IMR-90 (cell line): ENCODE measurements around the gene CFP. TPM values are rescaled to one million over a fixed set of nuclear protein-coding genes. Genes with fewer than 3 reads are reported as not detected.

Source experiments
- ATAC-seq: fragments of 200-7000 bp; cut with Tn5 transposase; 2 replicates; pipeline ENCODE4 v1.9.1; 2020; ENCODE audit warnings: low read depth, mild to moderate bottlenecking, moderate library complexity
- BruUV-seq: library from RNA; stranded (reverse); fragments of 400-500 nt; replicated peaks from 2 replicates; lab custom pipeline; 2021; lab: Mats Ljungman, UMichigan
- CTCF ChIA-PET: fragments of 300-600 bp; formaldehyde crosslinking; extraction: SDS; loops from one replicate; lab custom pipeline; 2021; ENCODE audit warnings: antibody characterized with exemption; lab: Yijun Ruan, JAX
- POLR2A ChIA-PET: fragments of 300-600 bp; sonication (Branson Sonifier 250); formaldehyde crosslinking; loops from one replicate; lab custom pipeline; 2022; ENCODE audit warnings: antibody characterized with exemption; ENCODE audit not compliant: unreplicated experiment; lab: Charles Lee
- DNase-seq: peaks from one replicate; pipeline ENCODE4 v3.0.0; 2013
- H2AFZ ChIP-seq: replicated peaks from 2 replicates; pipeline ENCODE3; 2013; ENCODE audit warnings: low read length, mild to moderate bottlenecking; ENCODE audit not compliant: poor library complexity
- H2AK5ac ChIP-seq: 2 replicates; pipeline ENCODE4 v1.6.1; 2013; ENCODE audit warnings: low read depth, low read length, inconsistent platforms
- H2AK9ac ChIP-seq: replicated peaks from 2 replicates; pipeline ENCODE3; 2013; ENCODE audit warnings: mild to moderate bottlenecking, low read depth, low read length, moderate library complexity; ENCODE audit not compliant: poor library complexity
- H2BK120ac ChIP-seq: 2 replicates; pipeline ENCODE4 v1.6.1; 2013; ENCODE audit warnings: low read depth, low read length, inconsistent platforms
- H2BK15ac ChIP-seq: 3 replicates; pipeline ENCODE4 v1.6.1; 2013; ENCODE audit warnings: low read depth, low read length, inconsistent platforms
- H2BK20ac ChIP-seq: 2 replicates; pipeline ENCODE4 v1.6.1; 2013; ENCODE audit warnings: low read depth, mild to moderate bottlenecking, inconsistent platforms, low read length, moderate library complexity
- H2BK5ac ChIP-seq: 2 replicates; pipeline ENCODE4 v1.6.1; 2013; ENCODE audit warnings: mild to moderate bottlenecking, low read depth, low read length, inconsistent platforms; ENCODE audit not compliant: poor library complexity, severe bottlenecking
- H3K14ac ChIP-seq: replicated peaks from 2 replicates; pipeline ENCODE4 v1.6.1; 2013; ENCODE audit warnings: low read depth, low read length, inconsistent platforms
- H3K18ac ChIP-seq: 2 replicates; pipeline ENCODE4 v1.6.1; 2013; ENCODE audit warnings: low read depth, low read length, control low read depth
- H3K23ac ChIP-seq: 2 replicates; pipeline ENCODE4 v1.6.1; 2013; ENCODE audit warnings: low read depth, low read length, inconsistent platforms
- H3K27ac ChIP-seq: 2 replicates; pipeline ENCODE4 v1.5.1; 2013; ENCODE audit warnings: mild to moderate bottlenecking, control low read depth, low read length; ENCODE audit not compliant: insufficient read depth
- H3K27me3 ChIP-seq: 2 replicates; pipeline ENCODE4 v1.6.1; 2013; ENCODE audit warnings: low read length; ENCODE audit not compliant: control insufficient read depth, insufficient read depth
- H3K36me3 ChIP-seq: 2 replicates; pipeline ENCODE4 v1.6.1; 2013; ENCODE audit warnings: low read length, mixed read lengths; ENCODE audit not compliant: control insufficient read depth, insufficient read depth
- H3K4ac ChIP-seq: 2 replicates; pipeline ENCODE4 v1.6.1; 2013; ENCODE audit warnings: low read depth, low read length, inconsistent platforms
- H3K4me1 ChIP-seq: 2 replicates; pipeline ENCODE4 v1.6.1; 2013; ENCODE audit warnings: low read length, mixed read lengths; ENCODE audit not compliant: control insufficient read depth, insufficient read depth
- H3K4me2 ChIP-seq: 2 replicates; pipeline ENCODE4 v1.6.1; 2013; ENCODE audit warnings: low read depth, mild to moderate bottlenecking, control low read depth, low read length, moderate library complexity
- H3K4me3 ChIP-seq: 2 replicates; pipeline ENCODE4 v1.5.1; 2013; ENCODE audit warnings: low read depth, mild to moderate bottlenecking, control low read depth, low read length, moderate library complexity; ENCODE audit not compliant: insufficient read depth
- H3K56ac ChIP-seq: 2 replicates; pipeline ENCODE4 v1.6.1; 2013; ENCODE audit warnings: low read length, inconsistent platforms; ENCODE audit not compliant: insufficient read depth; ENCODE audit errors: extremely low read depth
- H3K79me1 ChIP-seq, 2 experiments: 2 replicates each; pipeline ENCODE4 v1.6.1; 2013; ENCODE audit warnings: low read length in 2 of 2, inconsistent platforms in 1 of 2, low read depth in 1 of 2
- H3K9ac ChIP-seq: 2 replicates; pipeline ENCODE4 v1.6.1; 2013; ENCODE audit warnings: low read depth, low read length, control low read depth
- H3K9me1 ChIP-seq: 2 replicates; pipeline ENCODE4 v1.6.1; 2013; ENCODE audit warnings: low read length, inconsistent platforms; ENCODE audit not compliant: insufficient read depth
- H3K9me3 ChIP-seq: 2 replicates; pipeline ENCODE4 v1.6.1; 2013; ENCODE audit warnings: low read length; ENCODE audit not compliant: control insufficient read depth, insufficient read depth
- H4K20me1 ChIP-seq: 2 replicates; pipeline ENCODE4 v1.6.1; 2013; ENCODE audit warnings: low read length, inconsistent platforms; ENCODE audit not compliant: insufficient read depth
- H4K5ac ChIP-seq: 2 replicates; pipeline ENCODE4 v1.6.1; 2013; ENCODE audit warnings: mild to moderate bottlenecking, low read depth, low read length, control low read depth
- H4K8ac ChIP-seq, 2 experiments: 2 replicates each; pipeline ENCODE4 v1.6.1; 2013; ENCODE audit warnings: low read depth in 2 of 2, low read length in 2 of 2, control low read depth in 1 of 2, inconsistent platforms in 1 of 2
- H4K91ac ChIP-seq: 2 replicates; pipeline ENCODE4 v1.6.1; 2013; ENCODE audit warnings: low read depth, low read length, inconsistent platforms; ENCODE audit not compliant: insufficient read depth
- CEBPB ChIP-seq: IDR thresholded peaks from 2 replicates; pipeline ENCODE4 v1.6.1; 2012; ENCODE audit warnings: low read depth, low read length, improper control_type of control experiment
- CHD1 ChIP-seq: IDR thresholded peaks from 2 replicates; pipeline ENCODE4 v1.6.1; 2012; ENCODE audit warnings: low read depth, low read length, improper control_type of control experiment
- FOS ChIP-seq: fragments of 150-350 bp; IDR thresholded peaks from 2 replicates; pipeline ENCODE4 v1.6.1; 2016; ENCODE audit warnings: low read depth, low read length
- MAFK ChIP-seq: IDR thresholded peaks from 2 replicates; pipeline ENCODE4 v1.6.1; 2012; ENCODE audit warnings: low read depth, low read length, improper control_type of control experiment
- MAZ ChIP-seq: IDR thresholded peaks from 2 replicates; pipeline ENCODE4 v1.6.1; 2012; ENCODE audit warnings: low read depth, mild to moderate bottlenecking, low read length, improper control_type of control experiment, moderate library complexity, borderline replicate concordance
- NFE2L2 ChIP-seq: fragments of 150-350 bp; IDR thresholded peaks from 2 replicates; pipeline ENCODE4 v1.6.1; 2016; ENCODE audit warnings: low read depth, mild to moderate bottlenecking, low read length
- POLR2A ChIP-seq: IDR thresholded peaks from 2 replicates; pipeline ENCODE4 v1.6.1; 2012; ENCODE audit warnings: mild to moderate bottlenecking, low read depth, low read length
- RAD21 ChIP-seq: IDR thresholded peaks from 2 replicates; pipeline ENCODE4 v1.6.1; 2012; ENCODE audit warnings: low read length, improper control_type of control experiment
- RCOR1 ChIP-seq: IDR thresholded peaks from 2 replicates; pipeline ENCODE4 v1.6.1; 2012; ENCODE audit warnings: mild to moderate bottlenecking, low read length, improper control_type of control experiment; ENCODE audit not compliant: insufficient replicate concordance
- RFX5 ChIP-seq: IDR thresholded peaks from 2 replicates; pipeline ENCODE4 v1.8.0; 2012; ENCODE audit warnings: low read depth, mild to moderate bottlenecking, low read length, moderate library complexity
- SMC3 ChIP-seq: fragments of 150-350 bp; IDR thresholded peaks from 2 replicates; pipeline ENCODE4 v1.6.1; 2016; ENCODE audit warnings: low read depth, mild to moderate bottlenecking, antibody characterized with exemption, low read length, moderate library complexity
- dilution Hi-C: fragments of 300-500 bp; cut with HindIII; formaldehyde crosslinking; loops from one replicate; pipeline ENCODE4 v1.14.3; 2018; ENCODE audit warnings: low sequenced_read_pairs; ENCODE audit not compliant: unreplicated experiment
- in situ Hi-C: fragments of 300-500 bp; cut with MboI; formaldehyde crosslinking; loops from 3 replicates; pipeline ENCODE4 v1.14.3; 2019; ENCODE audit warnings: low sequenced_read_pairs, inconsistent platforms, mixed read lengths
- intact Hi-C: fragments of 100-400 bp; cut with micrococcal nuclease; formaldehyde crosslinking; loops from 2 replicates; pipeline ENCODE4 v1.10.0; 2022
- polyA plus RNA-seq, 3 experiments: library from polyadenylated mRNA; depleted of rRNA; stranded (reverse); fragments of >200 nt; gene quantifications; 2 replicates each; pipeline ENCODE4 v1.2.3, GENCODE V29; 2012; ENCODE audit warnings: low replicate concordance in 1 of 3
- total RNA-seq: library from RNA; depleted of rRNA; stranded (reverse); fragments of >200 nt; gene quantifications from 2 replicates; pipeline ENCODE4 v1.2.3, GENCODE V29; 2012
- TF ChIP-seq, protein P1 (sequence below): fragments of 150-350 bp; IDR thresholded peaks from 2 replicates; pipeline ENCODE4 v1.6.1; 2017; ENCODE audit warnings: mild to moderate bottlenecking, antibody characterized with exemption, low read length, low read depth
- TF ChIP-seq, protein P2 (sequence below): conservative IDR thresholded peaks from 2 replicates; pipeline ENCODE4 v1.5.1; 2012; ENCODE audit warnings: mild to moderate bottlenecking, low read depth, low read length, improper control_type of control experiment
- TF ChIP-seq, protein P3 (sequence below): fragments of 150-350 bp; IDR thresholded peaks from 2 replicates; pipeline ENCODE4 v1.6.1; 2016; ENCODE audit warnings: low read depth, mild to moderate bottlenecking, low read length, moderate library complexity, borderline replicate concordance

CFP gene
- total and polyA plus RNA-seq, 2 of the 4 experiments (the other 2 are of a cell fraction) = under 0.01 to 0.14 TPM

DNA sequence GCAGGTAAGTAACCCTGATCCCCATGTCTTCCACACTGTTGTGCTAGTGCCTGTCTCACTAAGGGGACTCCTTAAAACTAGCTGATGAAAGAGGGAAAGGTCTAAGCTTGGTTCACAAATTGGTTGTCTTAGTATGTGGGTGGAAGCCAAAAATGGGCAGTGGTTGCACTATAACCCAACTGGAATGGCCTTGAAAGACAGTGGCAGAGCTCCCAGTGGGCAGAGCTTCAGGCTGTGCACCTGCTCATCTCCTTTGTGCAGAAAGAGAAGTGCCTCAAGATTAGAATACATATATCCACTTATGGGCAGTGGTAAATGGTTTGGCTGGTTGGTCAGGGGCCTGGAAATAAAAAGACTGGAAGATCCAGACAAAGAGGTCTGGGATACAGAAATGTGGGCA lies 17.3 kb downstream of the CFP start:
- no peak overlapping the region for H3K27ac ChIP-seq
- no peak overlapping the region for H2AK9ac ChIP-seq
- H3K9me3 ChIP-seq = no peaks in the 10 kb centered on the region
- H4K20me1 ChIP-seq = peaks cover 3% of the 10 kb centered on the region
- no peak overlapping the region for H3K4me2 ChIP-seq
- in situ Hi-C loops (no loop called here), dilution Hi-C loops (no loop called here), intact Hi-C loops (no loop called here)
- no peak overlapping the region for H3K56ac ChIP-seq
- no peak overlapping the region for H3K14ac ChIP-seq
- no peaks in the 10 kb centered on the region for H3K79me1 ChIP-seq
- H3K36me3 ChIP-seq = no peaks in the 10 kb centered on the region
- no peak overlapping the region for H4K8ac ChIP-seq
- H2BK20ac ChIP-seq = no peak overlapping the region
- H3K9ac ChIP-seq = no peak overlapping the region
- H2BK120ac ChIP-seq = no peak overlapping the region
- H3K9me1 ChIP-seq = no peaks in the 10 kb centered on the region
- H4K91ac ChIP-seq = no peak overlapping the region
- ChIA-PET CTCF (no interaction called here), POLR2A (no interaction called here)
- no peak overlapping the region for H3K18ac ChIP-seq
- H2AFZ ChIP-seq = no peak overlapping the region
- H3K23ac ChIP-seq = no peak overlapping the region
- H3K4ac ChIP-seq = no peak overlapping the region
- H2BK5ac ChIP-seq = no peak overlapping the region
- no peak for TF ChIP-seq RFX5
- TF ChIP-seq, protein P1, sequence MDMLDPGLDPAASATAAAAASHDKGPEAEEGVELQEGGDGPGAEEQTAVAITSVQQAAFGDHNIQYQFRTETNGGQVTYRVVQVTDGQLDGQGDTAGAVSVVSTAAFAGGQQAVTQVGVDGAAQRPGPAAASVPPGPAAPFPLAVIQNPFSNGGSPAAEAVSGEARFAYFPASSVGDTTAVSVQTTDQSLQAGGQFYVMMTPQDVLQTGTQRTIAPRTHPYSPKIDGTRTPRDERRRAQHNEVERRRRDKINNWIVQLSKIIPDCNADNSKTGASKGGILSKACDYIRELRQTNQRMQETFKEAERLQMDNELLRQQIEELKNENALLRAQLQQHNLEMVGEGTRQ = no peak
- TF ChIP-seq CHD1 = no peak
- no peak for TF ChIP-seq FOS
- no peak for TF ChIP-seq RAD21
- TF ChIP-seq NFE2L2 = no peak
- TF ChIP-seq POLR2A = no peak
- TF ChIP-seq SMC3 = no peak
- TF ChIP-seq, protein P2, sequence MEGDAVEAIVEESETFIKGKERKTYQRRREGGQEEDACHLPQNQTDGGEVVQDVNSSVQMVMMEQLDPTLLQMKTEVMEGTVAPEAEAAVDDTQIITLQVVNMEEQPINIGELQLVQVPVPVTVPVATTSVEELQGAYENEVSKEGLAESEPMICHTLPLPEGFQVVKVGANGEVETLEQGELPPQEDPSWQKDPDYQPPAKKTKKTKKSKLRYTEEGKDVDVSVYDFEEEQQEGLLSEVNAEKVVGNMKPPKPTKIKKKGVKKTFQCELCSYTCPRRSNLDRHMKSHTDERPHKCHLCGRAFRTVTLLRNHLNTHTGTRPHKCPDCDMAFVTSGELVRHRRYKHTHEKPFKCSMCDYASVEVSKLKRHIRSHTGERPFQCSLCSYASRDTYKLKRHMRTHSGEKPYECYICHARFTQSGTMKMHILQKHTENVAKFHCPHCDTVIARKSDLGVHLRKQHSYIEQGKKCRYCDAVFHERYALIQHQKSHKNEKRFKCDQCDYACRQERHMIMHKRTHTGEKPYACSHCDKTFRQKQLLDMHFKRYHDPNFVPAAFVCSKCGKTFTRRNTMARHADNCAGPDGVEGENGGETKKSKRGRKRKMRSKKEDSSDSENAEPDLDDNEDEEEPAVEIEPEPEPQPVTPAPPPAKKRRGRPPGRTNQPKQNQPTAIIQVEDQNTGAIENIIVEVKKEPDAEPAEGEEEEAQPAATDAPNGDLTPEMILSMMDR = no peak
- no peak for TF ChIP-seq MAFK
- no peak for TF ChIP-seq MAZ
- TF ChIP-seq RCOR1 = no peak
- TF ChIP-seq, protein P3, sequence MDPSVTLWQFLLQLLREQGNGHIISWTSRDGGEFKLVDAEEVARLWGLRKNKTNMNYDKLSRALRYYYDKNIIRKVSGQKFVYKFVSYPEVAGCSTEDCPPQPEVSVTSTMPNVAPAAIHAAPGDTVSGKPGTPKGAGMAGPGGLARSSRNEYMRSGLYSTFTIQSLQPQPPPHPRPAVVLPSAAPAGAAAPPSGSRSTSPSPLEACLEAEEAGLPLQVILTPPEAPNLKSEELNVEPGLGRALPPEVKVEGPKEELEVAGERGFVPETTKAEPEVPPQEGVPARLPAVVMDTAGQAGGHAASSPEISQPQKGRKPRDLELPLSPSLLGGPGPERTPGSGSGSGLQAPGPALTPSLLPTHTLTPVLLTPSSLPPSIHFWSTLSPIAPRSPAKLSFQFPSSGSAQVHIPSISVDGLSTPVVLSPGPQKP = no peak
- no peak for TF ChIP-seq CEBPB
- no peak overlapping the region for H2BK15ac ChIP-seq
- DNase-seq (no peak), ATAC-seq (no peak)
- H3K27me3 ChIP-seq = peaks cover 5% of the 10 kb centered on the region; the same call in 1 of the 2 replicates
- BruUV-seq = no TSS peak
- H3K4me3 ChIP-seq = no peak overlapping the region
- no peak overlapping the region for H2AK5ac ChIP-seq
- H3K4me1 ChIP-seq = no peaks in the 10 kb centered on the region
- H4K5ac ChIP-seq = no peak overlapping the region
